GM06990 (cell line): Measurements from ENCODE around the gene GTF2I.
"Not testable (repeated sequence)": the region's sequence is repeated elsewhere in the genome, so short reads cannot be mapped to it uniquely, and the experiment has no call there.

Source experiments
- DNase-seq: peaks from one replicate; pipeline ENCODE4 v3.0.0-alpha.2; 2011; ENCODE audit not compliant: insufficient read length; ENCODE audit errors: extremely low read depth
- H3K27me3 ChIP-seq: replicated peaks from 2 replicates; pipeline ENCODE4 v1.6.0; 2011; ENCODE audit warnings: low read length; ENCODE audit not compliant: control insufficient read depth, insufficient read depth
- H3K36me3 ChIP-seq: 2 replicates; pipeline ENCODE4 v1.5.1; 2011; ENCODE audit warnings: low read length; ENCODE audit not compliant: control insufficient read depth, insufficient read depth
- H3K4me3 ChIP-seq: replicated peaks from 2 replicates; pipeline ENCODE4 v1.5.1; 2011; ENCODE audit warnings: low read depth, mild to moderate bottlenecking, control low read depth, low read length
- CTCF ChIP-seq: IDR thresholded peaks from 2 replicates; pipeline ENCODE4 v1.5.1; 2011; ENCODE audit warnings: low read length, control low read depth, mild to moderate bottlenecking, inconsistent platforms; ENCODE audit not compliant: insufficient read depth, poor library complexity, severe bottlenecking

GTF2I gene

GRCh38 chr7:74633451-74633921 lies 24.0 kb upstream of the GTF2I start:
- no peak for DNase-seq
- no peak for TF ChIP-seq CTCF
- H3K36me3 ChIP-seq = no peaks in the 10 kb centered on the region
- no peaks in the 10 kb centered on the region for H3K27me3 ChIP-seq
- H3K4me3 ChIP-seq = no peak overlapping the region

- no peaks in the 10 kb centered on the region for H3K27me3 ChIP-seq
- no peak for TF ChIP-seq CTCF
- H3K36me3 ChIP-seq = no peaks in the 10 kb centered on the region
Measured at GRCh38 chr7:74637745-74638144, 19.8 kb upstream of the GTF2I start.

GRCh38 chr7:74650055-74650454 lies 7.5 kb upstream of the GTF2I start:
- peak; percentile 51 for DNase-seq
- H3K4me3 ChIP-seq = peak overlapping the region; percentile 48
- H3K27me3 ChIP-seq, H3K36me3 ChIP-seq: not testable (repeated sequence)

More at GRCh38 chr7:74637745-74638144, 19.8 kb upstream of the GTF2I start:
- no peak for DNase-seq
- H3K4me3 ChIP-seq = no peak overlapping the region

- not testable (repeated sequence) for H3K27me3 ChIP-seq, DNase-seq, H3K36me3 ChIP-seq
- peak overlapping the region; percentile 64 for H3K4me3 ChIP-seq
Measured at GRCh38 chr7:74650493-74651132, 6.9 kb upstream of the GTF2I start.

- not testable (repeated sequence) for DNase-seq, H3K36me3 ChIP-seq, H3K27me3 ChIP-seq
- H3K4me3 ChIP-seq = peak overlapping the region; percentile 64
Measured at GRCh38 chr7:74651133-74651504, 6.4 kb upstream of the GTF2I start.

GRCh38 chr7:74653686-74654181 lies 3.8 kb upstream of the GTF2I start:
- Histone ChIP-seq H3K36me3 (no peaks in the 10 kb centered on the region), H3K4me3 (no peak overlapping the region), H3K27me3 (no peaks in the 10 kb centered on the region)
- TF ChIP-seq CTCF = no peak
- DNase-seq = no peak

GRCh38 chr7:74654811-74655210 lies 2.7 kb upstream of the GTF2I start:
- DNase-seq = no peak
- no peaks in the 10 kb centered on the region for H3K36me3 ChIP-seq
- no peaks in the 10 kb centered on the region for H3K27me3 ChIP-seq
- no peak for TF ChIP-seq CTCF
- H3K4me3 ChIP-seq = no peak overlapping the region
